SK-N-SH (cell line): ENCODE data around the gene TBCEL.

ENCODE experiments used
- CTCF ChIP-seq: fragments of 200-600 bp; sonication (generic); IDR thresholded peaks from 2 replicates; pipeline ENCODE4 v1.6.1; 2017; ENCODE audit warnings: antibody characterized with exemption, mild to moderate bottlenecking, moderate library complexity
- FOXM1 ChIP-seq: IDR thresholded peaks from 2 replicates; pipeline ENCODE4 v1.4.0; 2012; ENCODE audit warnings: low read depth, mild to moderate bottlenecking
- POLR2AphosphoS5 ChIP-seq: IDR thresholded peaks from 2 replicates; pipeline ENCODE4 v1.6.1; 2012; ENCODE audit warnings: low read depth, low read length
- RCOR1 ChIP-seq: fragments of 150-350 bp; IDR thresholded peaks from 2 replicates; pipeline ENCODE4 v1.6.1; 2017; ENCODE audit warnings: antibody characterized with exemption, low read length
- USF1 ChIP-seq: IDR thresholded peaks from 2 replicates; pipeline ENCODE4 v1.4.0; 2012; ENCODE audit warnings: low read depth, borderline replicate concordance

GRCh38 chr11:121029813-121030445 lies 6.0 kb downstream of the TBCEL start:
- TF ChIP-seq CTCF (no peak), USF1 (no peak), FOXM1 (no peak), RCOR1 (no peak), POLR2AphosphoS5 (no peak)
